Peyer's patch (tissue), 4 donors: ENCODE data around the gene GYG2.

Experiments
- CTCF ChIP-seq, 6 experiments: fragments of 450-650 bp in 4 of 6; fragments of 200-600 bp in 2 of 6; sonication (generic) in 1 of 6; IDR thresholded peaks; one replicate each; pipeline ENCODE4 v1.5.1; 2017 to 2019; ENCODE audit warnings: antibody characterized with exemption in 6 of 6, mild to moderate bottlenecking in 3 of 6, moderate library complexity in 1 of 6
- POLR2A ChIP-seq, 2 donors: fragments of 450-650 bp; IDR thresholded peaks; one replicate each; pipeline ENCODE4 v1.5.1; 2017; ENCODE audit warnings: antibody characterized with exemption in 2 of 2, mild to moderate bottlenecking in 2 of 2, moderate library complexity in 2 of 2

- TF ChIP-seq CTCF (IDR thresholded peaks at IDR 0.05) = no peak
- TF ChIP-seq POLR2A (IDR thresholded peaks at IDR 0.05) = no peak
These were observed 66.2 kb downstream of the GYG2 start for GRCh38 chrX:2894885-2895292.
